RPMI7951 (cell line): ENCODE measurements around the gene PTPRE. TPM values are rescaled to one million over a fixed set of nuclear protein-coding genes. Genes with fewer than 3 reads are reported as not detected.

Source experiments
- DNase-seq: peaks from one replicate; pipeline ENCODE4 v3.0.0-alpha.2; 2012; ENCODE audit warnings: low read depth
- total RNA-seq: library from RNA; depleted of rRNA; stranded (reverse); fragments of >200 nt; shearing (Covaris generic); gene quantifications from 2 replicates; pipeline ENCODE4 v1.2.3, GENCODE V29; 2014; rRNA removed

Gene PTPRE
- total RNA-seq, 1 experiment from 2014 or later = 17.5 TPM

- no peak for DNase-seq
Observed at GRCh38 chr10:128121750-128122412, 215.0 kb downstream of the PTPRE start.

- no peak for DNase-seq
Observed at GRCh38 chr10:128122931-128123330, 216.0 kb downstream of the PTPRE start.

GRCh38 chr10:128123846-128124245, 216.9 kb downstream of the PTPRE start:
- DNase-seq = no peak

GRCh38 chr10:128124813-128125403, 218.0 kb downstream of the PTPRE start:
- peak; percentile 11 for DNase-seq

GRCh38 chr10:128125416-128125943, 218.6 kb downstream of the PTPRE start:
- no peak for DNase-seq

GRCh38 chr10:128125944-128126764, 219.3 kb downstream of the PTPRE start, which contains the start of gene MKI67:
Gene MKI67 (minus strand): TSS chr10:128126423. CDS start chr10:128125667, 756 bp downstream.
- DNase-seq = peak; percentile 89

GRCh38 chr10:128128582-128128981, 221.7 kb downstream of the PTPRE start:
- DNase-seq = no peak

GRCh38 chr10:128130051-128130450, 223.1 kb downstream of the PTPRE start:
- no peak for DNase-seq

Other genes starting within 250 kb of the PTPRE start
- gene FOXI2, start 169.9 kb upstream of the PTPRE start, total RNA-seq = not detected in 2 replicates
- gene CLRN3, start 14.2 kb upstream of the PTPRE start, total RNA-seq = not detected in 2 replicates
- 41.8 and 48.5 TPM in 2 replicates for gene MKI67, start 219.3 kb downstream of the PTPRE start, total RNA-seq